ENCODE measurements around the gene AR. TPM values are rescaled to one million over a fixed set of nuclear protein-coding genes. Genes with fewer than 3 reads are reported as not detected.

The AR gene
- polyA plus RNA-seq, 1 donor (not counting 4 experiments of a cell fraction or from before 2014, with no cell fraction given) = 0.47 TPM

DNA sequence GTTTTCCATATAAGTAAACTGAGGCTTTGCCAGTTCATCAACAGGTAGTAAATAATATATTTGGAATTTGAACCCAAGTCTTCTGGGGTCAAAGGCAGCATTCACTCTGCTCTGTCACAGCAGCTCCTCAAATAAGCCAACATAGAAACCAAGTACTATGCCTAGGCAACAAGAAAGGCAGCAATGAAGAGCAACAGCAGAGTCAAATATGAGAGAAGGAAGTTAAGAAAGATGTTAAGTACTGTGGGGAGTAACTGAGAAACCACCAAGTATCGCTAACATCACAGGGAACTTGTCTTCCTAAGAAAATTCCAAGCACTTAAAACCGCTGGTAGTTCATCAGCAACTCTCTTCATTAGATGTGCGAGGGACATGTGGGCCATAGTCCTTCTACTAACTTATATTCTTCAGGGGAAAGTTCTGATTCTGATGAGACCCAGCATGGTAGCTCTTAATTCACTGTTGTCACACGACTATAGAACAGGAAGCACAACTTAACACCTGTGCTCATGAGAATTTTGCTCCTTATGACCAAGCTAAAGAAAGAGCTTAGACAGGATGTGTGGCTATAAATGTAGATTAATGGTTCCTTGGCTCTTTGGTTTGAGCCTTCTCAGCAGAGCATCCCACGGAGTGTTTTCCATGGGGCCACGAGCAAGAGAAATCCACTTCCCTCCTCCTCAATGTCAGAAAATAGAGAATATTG lies 107.8 kb downstream of the AR start:
- no peak for TF ChIP-seq EZH2 (IDR thresholded peaks at IDR 0.05; ENCODE audit: low read length)
- TF ChIP-seq, protein P1, sequence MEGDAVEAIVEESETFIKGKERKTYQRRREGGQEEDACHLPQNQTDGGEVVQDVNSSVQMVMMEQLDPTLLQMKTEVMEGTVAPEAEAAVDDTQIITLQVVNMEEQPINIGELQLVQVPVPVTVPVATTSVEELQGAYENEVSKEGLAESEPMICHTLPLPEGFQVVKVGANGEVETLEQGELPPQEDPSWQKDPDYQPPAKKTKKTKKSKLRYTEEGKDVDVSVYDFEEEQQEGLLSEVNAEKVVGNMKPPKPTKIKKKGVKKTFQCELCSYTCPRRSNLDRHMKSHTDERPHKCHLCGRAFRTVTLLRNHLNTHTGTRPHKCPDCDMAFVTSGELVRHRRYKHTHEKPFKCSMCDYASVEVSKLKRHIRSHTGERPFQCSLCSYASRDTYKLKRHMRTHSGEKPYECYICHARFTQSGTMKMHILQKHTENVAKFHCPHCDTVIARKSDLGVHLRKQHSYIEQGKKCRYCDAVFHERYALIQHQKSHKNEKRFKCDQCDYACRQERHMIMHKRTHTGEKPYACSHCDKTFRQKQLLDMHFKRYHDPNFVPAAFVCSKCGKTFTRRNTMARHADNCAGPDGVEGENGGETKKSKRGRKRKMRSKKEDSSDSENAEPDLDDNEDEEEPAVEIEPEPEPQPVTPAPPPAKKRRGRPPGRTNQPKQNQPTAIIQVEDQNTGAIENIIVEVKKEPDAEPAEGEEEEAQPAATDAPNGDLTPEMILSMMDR (optimal IDR thresholded peaks at IDR 0.05 in 1 of 3, IDR thresholded peaks at IDR 0.05 in 1 of 3, conservative IDR thresholded peaks at IDR 0.05 in 1 of 3; ENCODE audit: extremely low read depth in 1 of 3, insufficient read depth in 2 of 3, low read length in 3 of 3) = no peak
- Histone ChIP-seq H3K9ac (ENCODE audit: control insufficient read depth, extremely low read depth, insufficient read depth, low read length) (no peak overlapping the region), H3K79me2 (ENCODE audit: control insufficient read depth, insufficient read depth, low read length) (no peaks in the 10 kb centered on the region), H4K20me1 (ENCODE audit: control insufficient read depth, extremely low read depth, insufficient read depth, low read length) (no peaks in the 10 kb centered on the region), H3K9me1 (ENCODE audit: control insufficient read depth, extremely low read depth, insufficient read depth, low read length) (no peaks in the 10 kb centered on the region), H3K4me3 (ENCODE audit: control insufficient read depth in 2 of 3, extremely low read depth in 1 of 3, insufficient read depth in 2 of 3, low read depth in 1 of 3, low read length in 3 of 3) (no peak overlapping the region), H3K4me2 (ENCODE audit: control insufficient read depth, extremely low read depth, insufficient read depth, low read depth, low read length) (no peak overlapping the region), H3K36me3 (ENCODE audit: control insufficient read depth in 2 of 2, extremely low read depth in 1 of 2, insufficient read depth in 2 of 2, low read length in 2 of 2) (no peaks in the 10 kb centered on the region), H3K27me3 (ENCODE audit: control insufficient read depth, extremely low read depth, insufficient read depth, low read length) (no peaks in the 10 kb centered on the region), H2AFZ (ENCODE audit: control insufficient read depth, low read length) (no peak overlapping the region), H3K27ac (ENCODE audit: control insufficient read depth, insufficient read depth, low read length) (no peak overlapping the region), H3K4me1 (ENCODE audit: control insufficient read depth, extremely low read depth, insufficient read depth, low read length) (no peaks in the 10 kb centered on the region), H3K9me3 (ENCODE audit: control insufficient read depth, low read depth, low read length) (no peaks in the 10 kb centered on the region)
- dilution Hi-C loops (cut with MboI; ENCODE audit: extremely low pct_ligation_motif_present, low sequenced_read_pairs) = no loop called here
- no peak for FAIRE-seq
- no peak for DNase-seq (ENCODE audit: low read depth, low spot score)

GRCh38 chrX:67652543-67652942 lies 108.7 kb downstream of the AR start:
- no peaks in the 10 kb centered on the region for H4K20me1 ChIP-seq (ENCODE audit: control insufficient read depth, extremely low read depth, insufficient read depth, low read length)
- H3K27me3 ChIP-seq (ENCODE audit: control insufficient read depth, extremely low read depth, insufficient read depth, low read length) = no peaks in the 10 kb centered on the region
- dilution Hi-C loops (cut with MboI; ENCODE audit: extremely low pct_ligation_motif_present, low sequenced_read_pairs) = no loop called here
- no peak overlapping the region for H3K27ac ChIP-seq (ENCODE audit: control insufficient read depth, insufficient read depth, low read length)
- no peaks in the 10 kb centered on the region for H3K9me1 ChIP-seq (ENCODE audit: control insufficient read depth, extremely low read depth, insufficient read depth, low read length)
- no peak overlapping the region for H3K9ac ChIP-seq (ENCODE audit: control insufficient read depth, extremely low read depth, insufficient read depth, low read length)
- H3K9me3 ChIP-seq (ENCODE audit: control insufficient read depth, low read depth, low read length) = no peaks in the 10 kb centered on the region
- no peaks in the 10 kb centered on the region for H3K36me3 ChIP-seq (ENCODE audit: control insufficient read depth in 2 of 2, extremely low read depth in 1 of 2, insufficient read depth in 2 of 2, low read length in 2 of 2)
- H3K4me2 ChIP-seq (ENCODE audit: control insufficient read depth, extremely low read depth, insufficient read depth, low read depth, low read length) = no peak overlapping the region
- no peak overlapping the region for H2AFZ ChIP-seq (ENCODE audit: control insufficient read depth, low read length)
- TF ChIP-seq, protein P1 (optimal IDR thresholded peaks at IDR 0.05 in 1 of 3, IDR thresholded peaks at IDR 0.05 in 1 of 3, conservative IDR thresholded peaks at IDR 0.05 in 1 of 3; ENCODE audit: extremely low read depth in 1 of 3, insufficient read depth in 2 of 3, low read length in 3 of 3) = no peak
- TF ChIP-seq EZH2 (IDR thresholded peaks at IDR 0.05; ENCODE audit: low read length) = no peak
- H3K4me3 ChIP-seq (ENCODE audit: control insufficient read depth in 2 of 3, extremely low read depth in 1 of 3, insufficient read depth in 2 of 3, low read depth in 1 of 3, low read length in 3 of 3) = no peak overlapping the region
- H3K79me2 ChIP-seq (ENCODE audit: control insufficient read depth, insufficient read depth, low read length) = no peaks in the 10 kb centered on the region
- FAIRE-seq = no peak
- no peak for DNase-seq (ENCODE audit: low read depth, low spot score)
- H3K4me1 ChIP-seq (ENCODE audit: control insufficient read depth, extremely low read depth, insufficient read depth, low read length) = no peaks in the 10 kb centered on the region
